ENCODE measurements around the gene OR10S1.
"Not testable (repeated sequence)": the region's sequence is repeated elsewhere in the genome, so short reads cannot be mapped to it uniquely, and the experiment has no call there.

Gene OR10S1, protein sequence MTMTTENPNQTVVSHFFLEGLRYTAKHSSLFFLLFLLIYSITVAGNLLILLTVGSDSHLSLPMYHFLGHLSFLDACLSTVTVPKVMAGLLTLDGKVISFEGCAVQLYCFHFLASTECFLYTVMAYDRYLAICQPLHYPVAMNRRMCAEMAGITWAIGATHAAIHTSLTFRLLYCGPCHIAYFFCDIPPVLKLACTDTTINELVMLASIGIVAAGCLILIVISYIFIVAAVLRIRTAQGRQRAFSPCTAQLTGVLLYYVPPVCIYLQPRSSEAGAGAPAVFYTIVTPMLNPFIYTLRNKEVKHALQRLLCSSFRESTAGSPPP

GRCh38 chr11:123977731-123978347, at the start of gene OR10S1:
TSS of gene OR10S1 (minus strand) at chr11:123977781. CDS start at chr11:123977664, 117 bp downstream.
- Histone ChIP-seq H3K9me3 (ENCODE audit: control insufficient read depth in 1 of 2, low read length in 2 of 2) (peaks cover 0 to 1% of the 10 kb centered on the region in 2 donors), H3K4me1 (ENCODE audit: control insufficient read depth in 1 of 2, insufficient read depth in 2 of 2, low read length in 2 of 2) (no peaks in the 10 kb centered on the region)

GRCh38 chr11:124026498-124026897, 48.9 kb upstream of the OR10S1 start, which contains the start of gene OR10G8:
TSS of gene OR10G8 (plus strand) at chr11:124026798. CDS start at chr11:124029623, 2,825 bp downstream.
- Histone ChIP-seq H3K9me3 (ENCODE audit: control insufficient read depth in 1 of 2, low read length in 2 of 2) (no peaks in the 10 kb centered on the region), H3K36me3 (ENCODE audit: control insufficient read depth in 1 of 2, insufficient read depth in 2 of 2, low read length in 2 of 2) (no peaks in the 10 kb centered on the region), H3K4me3 (ENCODE audit: low read depth in 1 of 2, low read length in 2 of 2) (no peak within 1 kb of the TSS), H3K4me1 (ENCODE audit: control insufficient read depth in 1 of 2, insufficient read depth in 2 of 2, low read length in 2 of 2) (no peaks in the 10 kb centered on the region), H3K27me3 (ENCODE audit: low read depth, low read length) (no peaks in the 10 kb centered on the region), H3K27ac (ENCODE audit: low read length) (no peak within 1 kb of the TSS)

More at GRCh38 chr11:123977731-123978347, at the start of gene OR10S1:
- Histone ChIP-seq H3K27me3 (ENCODE audit: low read depth, low read length) (no peaks in the 10 kb centered on the region), H3K36me3 (ENCODE audit: control insufficient read depth in 1 of 2, insufficient read depth in 2 of 2, low read length in 2 of 2) (no peaks in the 10 kb centered on the region), H3K4me3 (ENCODE audit: low read depth in 1 of 2, low read length in 2 of 2) (no peak within 1 kb of the TSS), H3K27ac (ENCODE audit: low read length) (no peak within 1 kb of the TSS)

GRCh38 chr11:124015837-124016236, 38.3 kb upstream of the OR10S1 start:
- H3K9me3 ChIP-seq (ENCODE audit: control insufficient read depth in 1 of 2, low read length in 2 of 2); H3K4me3 ChIP-seq (ENCODE audit: low read depth in 1 of 2, low read length in 2 of 2); H3K27me3 ChIP-seq (ENCODE audit: low read depth, low read length); H3K4me1 ChIP-seq (ENCODE audit: control insufficient read depth in 1 of 2, insufficient read depth in 2 of 2, low read length in 2 of 2); H3K27ac ChIP-seq (ENCODE audit: low read length); H3K36me3 ChIP-seq (ENCODE audit: control insufficient read depth in 1 of 2, insufficient read depth in 2 of 2, low read length in 2 of 2): not testable (repeated sequence)

- Histone ChIP-seq H3K4me1 (ENCODE audit: control insufficient read depth in 1 of 2, insufficient read depth in 2 of 2, low read length in 2 of 2) (no peaks in the 10 kb centered on the region), H3K4me3 (ENCODE audit: low read depth in 1 of 2, low read length in 2 of 2) (no peak within 1 kb of the TSS), H3K27ac (ENCODE audit: low read length) (no peak within 1 kb of the TSS), H3K36me3 (ENCODE audit: control insufficient read depth in 1 of 2, insufficient read depth in 2 of 2, low read length in 2 of 2) (no peaks in the 10 kb centered on the region), H3K27me3 (ENCODE audit: low read depth, low read length) (no peaks in the 10 kb centered on the region), H3K9me3 (ENCODE audit: control insufficient read depth in 1 of 2, low read length in 2 of 2) (no peaks in the 10 kb centered on the region)
These were observed 35.1 kb upstream of the OR10S1 start, which contains the start of gene OR10G4 for GRCh38 chr11:124012697-124013096. TSS of gene OR10G4 (plus strand) at chr11:124012997. CDS start at chr11:124015575, 2,578 bp downstream.

DNA sequence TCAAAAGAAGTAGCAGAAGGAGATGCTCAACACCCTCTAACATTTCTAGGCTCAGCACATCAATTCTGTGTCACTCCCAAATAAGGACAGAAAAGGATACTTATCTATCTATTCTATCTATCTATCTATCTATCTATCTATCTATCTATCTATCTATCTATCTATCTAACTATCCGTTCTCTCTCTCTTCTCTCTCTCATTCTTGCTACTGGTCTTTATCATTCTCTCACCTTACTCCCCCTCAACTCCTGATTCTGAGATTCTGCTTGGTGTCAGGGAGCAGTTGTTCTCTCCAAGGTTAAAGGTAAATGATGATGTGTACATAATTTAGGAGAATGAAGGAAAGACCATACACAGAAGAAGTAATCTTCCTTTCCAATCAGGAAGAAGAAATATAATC, 17.5 kb upstream of the OR10S1 start, which contains the start of gene OR10G6:
TSS of gene OR10G6 (minus strand) at position 43 of the 400 bp plus-strand sequence. CDS start at position 43, 0 bp downstream.
- H3K27ac ChIP-seq (ENCODE audit: low read length): no peak within 1 kb of the TSS
- no peaks in the 10 kb centered on the region for H3K36me3 ChIP-seq (ENCODE audit: control insufficient read depth in 1 of 2, insufficient read depth in 2 of 2, low read length in 2 of 2)
- no peaks in the 10 kb centered on the region for H3K4me1 ChIP-seq (ENCODE audit: control insufficient read depth in 1 of 2, insufficient read depth in 2 of 2, low read length in 2 of 2)
- no peaks in the 10 kb centered on the region for H3K27me3 ChIP-seq (ENCODE audit: low read depth, low read length)
- H3K4me3 ChIP-seq (ENCODE audit: low read depth in 1 of 2, low read length in 2 of 2): no peak within 1 kb of the TSS
- H3K9me3 ChIP-seq (ENCODE audit: control insufficient read depth in 1 of 2, low read length in 2 of 2): no peaks in the 10 kb centered on the region

DNA sequence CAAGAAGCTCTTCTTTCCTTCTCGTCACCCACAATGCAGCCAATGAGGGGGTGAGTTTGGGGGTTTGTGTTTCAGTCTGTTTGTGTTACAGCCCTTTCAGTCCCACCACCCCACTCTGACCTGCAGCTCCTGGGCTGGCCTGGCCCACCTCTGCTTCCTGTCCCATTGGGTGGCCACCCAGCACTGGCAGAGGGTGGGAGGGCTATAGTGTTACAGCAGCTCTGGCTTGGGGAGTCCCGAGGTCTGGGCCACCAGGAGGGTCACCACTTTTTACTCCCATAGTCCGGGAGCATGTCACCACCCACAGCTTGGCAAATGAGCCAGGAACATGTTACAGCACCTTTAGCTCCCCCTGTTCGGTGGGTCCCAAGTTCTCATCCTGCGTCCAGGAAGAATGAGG, 1.7 kb upstream of the OR10S1 start:
- H3K36me3 ChIP-seq (ENCODE audit: control insufficient read depth in 1 of 2, insufficient read depth in 2 of 2, low read length in 2 of 2): no peaks in the 10 kb centered on the region
- H3K4me3 ChIP-seq (ENCODE audit: low read depth in 1 of 2, low read length in 2 of 2): no peak overlapping the region
- H3K4me1 ChIP-seq (ENCODE audit: control insufficient read depth in 1 of 2, insufficient read depth in 2 of 2, low read length in 2 of 2): no peaks in the 10 kb centered on the region
- peaks cover 0 to 6% of the 10 kb centered on the region in 2 donors for H3K9me3 ChIP-seq (ENCODE audit: control insufficient read depth in 1 of 2, low read length in 2 of 2)
- H3K27me3 ChIP-seq (ENCODE audit: low read depth, low read length): no peaks in the 10 kb centered on the region
- H3K27ac ChIP-seq (ENCODE audit: low read length): no peak overlapping the region

GRCh38 chr11:123976770-123977560, 616 bp downstream of the OR10S1 start:
- Histone ChIP-seq H3K27me3 (ENCODE audit: low read depth, low read length) (no peaks in the 10 kb centered on the region), H3K27ac (ENCODE audit: low read length) (no peak overlapping the region), H3K4me1 (ENCODE audit: control insufficient read depth in 1 of 2, insufficient read depth in 2 of 2, low read length in 2 of 2) (no peaks in the 10 kb centered on the region), H3K36me3 (ENCODE audit: control insufficient read depth in 1 of 2, insufficient read depth in 2 of 2, low read length in 2 of 2) (no peaks in the 10 kb centered on the region), H3K4me3 (ENCODE audit: low read depth in 1 of 2, low read length in 2 of 2) (no peak overlapping the region), H3K9me3 (ENCODE audit: control insufficient read depth in 1 of 2, low read length in 2 of 2) (no peaks in the 10 kb centered on the region)

DNA sequence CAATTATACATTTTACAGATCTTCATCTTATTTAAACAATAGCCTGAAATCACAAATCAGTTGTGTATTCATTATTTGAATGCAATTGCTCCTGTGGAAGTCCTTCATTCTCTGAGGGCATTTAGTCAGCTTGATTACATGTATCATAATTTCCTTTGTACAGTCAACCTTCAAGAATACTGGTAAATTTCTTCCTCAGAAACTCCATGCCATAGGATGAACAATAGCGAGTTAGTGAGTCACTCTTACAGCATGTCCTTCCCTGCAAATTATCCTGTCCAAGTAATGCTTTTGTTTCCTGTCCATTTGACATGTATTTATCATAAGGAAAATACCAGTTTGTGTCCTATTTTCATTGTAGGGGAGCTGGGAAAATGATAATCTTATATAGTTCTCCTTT, 3.8 kb downstream of the OR10S1 start:
- Histone ChIP-seq H3K36me3 (ENCODE audit: control insufficient read depth in 1 of 2, insufficient read depth in 2 of 2, low read length in 2 of 2) (no peaks in the 10 kb centered on the region), H3K4me3 (ENCODE audit: low read depth in 1 of 2, low read length in 2 of 2) (no peak overlapping the region), H3K4me1 (ENCODE audit: control insufficient read depth in 1 of 2, insufficient read depth in 2 of 2, low read length in 2 of 2) (no peaks in the 10 kb centered on the region), H3K9me3 (ENCODE audit: control insufficient read depth in 1 of 2, low read length in 2 of 2) (no peaks in the 10 kb centered on the region), H3K27me3 (ENCODE audit: low read depth, low read length) (no peaks in the 10 kb centered on the region), H3K27ac (ENCODE audit: low read length) (no peak overlapping the region)

DNA sequence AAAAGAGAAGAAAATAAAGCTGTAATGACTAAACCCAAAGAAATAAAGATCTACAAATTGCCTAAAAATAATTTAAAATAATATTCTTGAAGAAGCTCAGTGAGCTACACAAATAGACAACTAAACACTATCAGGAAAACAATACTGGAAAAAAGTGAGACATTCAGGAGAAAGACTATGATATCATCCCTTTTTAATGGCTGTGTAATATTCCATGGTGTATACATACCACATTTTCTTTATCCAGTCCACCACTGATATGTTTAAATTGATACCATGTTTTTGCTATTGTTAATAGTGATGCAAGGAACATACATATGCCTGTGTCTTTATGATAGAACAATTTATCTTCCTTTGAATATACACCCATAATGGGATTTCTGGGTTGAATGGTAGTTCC, 20.8 kb downstream of the OR10S1 start:
- H3K27me3 ChIP-seq (ENCODE audit: low read depth, low read length): no peaks in the 10 kb centered on the region
- H3K4me1 ChIP-seq (ENCODE audit: control insufficient read depth in 1 of 2, insufficient read depth in 2 of 2, low read length in 2 of 2): no peaks in the 10 kb centered on the region
- H3K36me3 ChIP-seq (ENCODE audit: control insufficient read depth in 1 of 2, insufficient read depth in 2 of 2, low read length in 2 of 2): no peaks in the 10 kb centered on the region
- no peak overlapping the region for H3K27ac ChIP-seq (ENCODE audit: low read length)
- no peak overlapping the region for H3K4me3 ChIP-seq (ENCODE audit: low read depth in 1 of 2, low read length in 2 of 2)
- H3K9me3 ChIP-seq (ENCODE audit: control insufficient read depth in 1 of 2, low read length in 2 of 2): no peaks in the 10 kb centered on the region

- H3K27ac ChIP-seq (ENCODE audit: low read length): no peak overlapping the region
- H3K9me3 ChIP-seq (ENCODE audit: control insufficient read depth in 1 of 2, low read length in 2 of 2): no peaks in the 10 kb centered on the region
- H3K27me3 ChIP-seq (ENCODE audit: low read depth, low read length): no peaks in the 10 kb centered on the region
- no peaks in the 10 kb centered on the region for H3K36me3 ChIP-seq (ENCODE audit: control insufficient read depth in 1 of 2, insufficient read depth in 2 of 2, low read length in 2 of 2)
- no peak overlapping the region for H3K4me3 ChIP-seq (ENCODE audit: low read depth in 1 of 2, low read length in 2 of 2)
- H3K4me1 ChIP-seq (ENCODE audit: control insufficient read depth in 1 of 2, insufficient read depth in 2 of 2, low read length in 2 of 2): no peaks in the 10 kb centered on the region
These were observed 32.4 kb downstream of the OR10S1 start for GRCh38 chr11:123945132-123945531.

DNA sequence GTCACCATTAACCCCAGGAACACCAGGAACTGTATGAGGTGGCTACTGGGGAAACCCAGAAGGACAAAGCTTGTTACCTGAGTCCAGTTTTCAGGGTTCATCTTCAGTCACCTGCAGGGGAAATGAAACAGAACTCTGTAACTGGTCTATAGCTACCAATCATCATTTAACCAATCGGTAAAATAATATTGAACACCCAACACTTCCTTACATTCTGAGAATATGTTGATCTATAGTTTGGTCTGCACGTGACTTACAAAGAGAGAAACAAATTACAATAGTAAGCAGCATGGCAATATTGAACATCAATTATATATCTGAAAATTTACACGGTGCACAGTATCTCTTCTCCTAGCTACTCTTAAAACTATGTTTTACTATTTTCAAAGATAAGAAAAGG, 33.8 kb downstream of the OR10S1 start, which contains the start of gene OR6T1:
TSS of gene OR6T1 (minus strand) at position 101 of the 400 bp plus-strand sequence. CDS start at position 101, 0 bp downstream.
- Histone ChIP-seq H3K27ac (ENCODE audit: low read length) (no peak within 1 kb of the TSS), H3K9me3 (ENCODE audit: control insufficient read depth in 1 of 2, low read length in 2 of 2) (no peaks in the 10 kb centered on the region), H3K4me3 (ENCODE audit: low read depth in 1 of 2, low read length in 2 of 2) (no peak within 1 kb of the TSS), H3K36me3 (ENCODE audit: control insufficient read depth in 1 of 2, insufficient read depth in 2 of 2, low read length in 2 of 2) (no peaks in the 10 kb centered on the region), H3K27me3 (ENCODE audit: low read depth, low read length) (no peaks in the 10 kb centered on the region), H3K4me1 (ENCODE audit: control insufficient read depth in 1 of 2, insufficient read depth in 2 of 2, low read length in 2 of 2) (no peaks in the 10 kb centered on the region)
